Measurements from ENCODE around the gene YIPF1.

Gene YIPF1
- 22.4 to 24.2 reads per million in 2 experiments for total RNA-seq

DNA sequence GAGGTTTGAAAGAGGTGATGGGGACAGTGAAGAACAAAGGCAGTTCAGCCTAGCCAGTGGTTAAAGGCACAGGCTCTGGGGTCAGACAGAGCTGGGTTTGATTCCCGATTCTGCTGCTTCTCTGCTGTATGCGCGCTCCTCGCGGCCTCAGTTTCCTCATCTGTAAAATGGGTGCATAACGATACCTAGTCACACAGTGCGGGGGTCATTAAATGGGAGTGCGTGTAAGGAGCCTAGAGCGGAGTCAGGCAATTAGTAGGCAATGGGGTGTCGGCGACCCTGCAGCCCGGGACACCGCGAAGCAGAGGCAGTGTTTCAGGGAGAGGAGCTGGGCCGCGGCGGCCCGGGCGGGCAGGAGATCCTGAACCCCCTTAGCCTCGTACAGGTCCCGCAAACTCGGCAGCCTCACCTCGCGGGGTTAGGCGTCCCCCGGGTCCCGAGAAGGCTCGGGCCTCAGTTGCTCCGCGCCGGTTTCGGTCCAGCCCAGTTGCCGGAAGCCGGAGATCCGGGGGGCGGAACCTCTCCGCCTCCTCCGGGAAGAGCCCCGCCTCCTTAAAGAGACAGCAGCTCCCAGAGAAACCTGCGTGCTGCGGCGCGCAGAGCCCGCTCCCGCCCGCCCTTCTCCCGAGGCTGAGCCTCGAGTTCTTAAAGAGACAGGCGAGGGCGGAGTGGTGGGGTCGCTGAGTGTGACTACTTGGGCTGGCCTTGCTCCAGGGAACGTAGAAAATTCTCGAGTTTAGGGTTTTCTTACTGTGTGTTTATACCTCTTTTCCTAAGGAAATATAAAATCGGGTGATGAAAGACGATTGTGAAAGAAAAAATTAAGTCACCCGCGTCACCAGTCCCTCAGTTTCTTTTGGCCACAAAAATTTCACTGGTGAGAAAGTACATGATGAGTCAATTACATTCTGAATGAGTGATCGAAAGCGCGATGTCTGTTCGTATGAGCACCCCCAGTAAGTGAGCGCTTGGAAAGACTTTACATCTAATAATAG, at the start of gene YIPF1:
Gene YIPF1 (minus strand): TSS at position 494 of the 995 bp plus-strand sequence. CDS start 860 bp downstream, outside the sequence.
- DNase-seq (ENCODE audit: low read depth): peak; percentile 80

DNA sequence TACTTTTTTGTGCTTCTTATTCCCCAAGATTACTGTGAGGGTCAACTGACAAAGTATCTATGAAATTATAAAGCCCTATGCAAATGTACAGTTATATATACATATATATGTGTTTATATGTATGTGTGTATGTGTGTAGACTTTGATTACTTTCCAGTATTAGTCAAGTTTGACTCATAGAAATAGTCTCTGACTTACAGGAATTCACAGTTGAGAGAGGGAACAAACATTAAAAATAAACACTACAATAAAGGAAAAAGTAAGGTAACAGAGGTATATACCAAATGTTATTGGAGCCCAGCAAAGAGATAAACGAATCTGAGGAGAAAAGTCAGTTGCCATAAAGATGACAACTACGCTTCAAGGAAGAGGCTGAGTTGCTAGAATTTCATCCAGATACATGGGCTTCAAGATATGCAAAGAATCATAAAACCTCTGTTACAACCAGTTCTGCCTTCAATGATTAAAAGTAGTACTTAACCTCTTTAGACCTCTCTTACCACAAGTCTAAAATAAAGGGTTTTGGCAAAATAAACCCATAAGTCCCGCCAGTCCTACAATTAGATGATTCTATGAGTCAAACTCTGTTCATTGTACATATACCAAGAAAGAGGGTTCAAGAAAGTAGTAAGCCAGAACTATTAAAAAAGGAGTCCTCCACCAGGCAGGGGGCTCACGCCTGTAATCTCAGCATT, 48.7 kb upstream of the YIPF1 start:
- DNase-seq (ENCODE audit: low read depth): no peak

DNA sequence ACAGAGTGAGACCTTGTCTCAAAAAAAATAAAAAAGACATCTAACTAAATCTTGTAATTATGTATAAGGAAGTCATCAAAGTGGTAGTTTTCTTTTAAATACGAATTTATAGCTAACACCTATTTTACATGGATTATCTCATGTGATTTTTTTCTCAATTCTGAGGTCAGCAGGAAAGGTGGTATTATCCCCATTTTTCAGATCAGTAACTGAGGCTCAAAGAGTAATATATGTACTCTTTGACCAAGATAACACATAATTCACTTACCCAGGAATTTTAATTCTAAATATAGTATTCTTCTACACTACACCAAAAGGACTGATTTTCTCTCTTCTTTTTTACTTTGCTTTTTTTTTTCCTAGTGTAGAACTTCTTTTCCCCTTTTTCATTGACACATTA, 46.8 kb upstream of the YIPF1 start:
- DNase-seq (ENCODE audit: low read depth): no peak

- no peak for DNase-seq (ENCODE audit: low read depth)
Measured at GRCh38 chr1:53934170-53934765, 44.7 kb upstream of the YIPF1 start.

DNA sequence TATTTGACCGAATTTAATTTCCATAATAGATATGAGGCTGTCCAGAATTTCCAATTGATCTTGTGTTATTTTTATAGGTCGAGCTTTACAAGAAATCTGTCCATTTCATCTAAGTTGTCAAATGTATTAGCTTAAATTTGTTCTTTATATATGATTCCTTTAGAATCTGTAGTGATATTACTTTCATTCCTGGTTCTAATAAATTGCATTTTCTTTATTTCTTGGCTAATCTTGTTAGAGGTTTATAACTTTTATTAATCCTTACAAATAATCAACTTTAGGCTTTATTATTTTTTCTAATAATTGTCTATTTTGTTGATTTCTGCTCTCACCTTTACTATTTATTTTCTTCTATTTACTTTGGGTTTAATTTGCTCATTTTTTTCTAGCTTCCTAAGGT, 41.9 kb upstream of the YIPF1 start:
- DNase-seq (ENCODE audit: low read depth): no peak

DNA sequence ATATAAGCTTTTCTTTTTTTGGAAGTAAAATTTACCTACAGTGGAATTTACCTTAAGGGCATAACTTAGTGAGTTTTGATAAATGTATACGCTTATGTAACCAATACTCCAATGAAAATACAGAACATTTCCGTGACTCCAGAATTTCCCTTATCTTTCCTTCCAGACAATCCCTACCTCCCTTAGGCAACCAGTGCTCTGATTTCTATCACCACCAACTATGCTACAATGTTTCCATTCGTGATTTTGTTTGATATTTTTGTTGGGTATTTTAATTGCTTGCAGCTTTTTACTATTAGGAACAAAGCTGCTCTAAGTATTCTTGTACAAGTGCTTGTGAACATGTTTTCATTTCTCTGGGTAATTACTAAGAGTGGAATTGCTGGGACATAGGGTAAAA, 41.3 kb upstream of the YIPF1 start:
- DNase-seq (ENCODE audit: low read depth): no peak

GRCh38 chr1:53929246-53929960, 39.8 kb upstream of the YIPF1 start:
- DNase-seq (ENCODE audit: low read depth): no peak

DNA sequence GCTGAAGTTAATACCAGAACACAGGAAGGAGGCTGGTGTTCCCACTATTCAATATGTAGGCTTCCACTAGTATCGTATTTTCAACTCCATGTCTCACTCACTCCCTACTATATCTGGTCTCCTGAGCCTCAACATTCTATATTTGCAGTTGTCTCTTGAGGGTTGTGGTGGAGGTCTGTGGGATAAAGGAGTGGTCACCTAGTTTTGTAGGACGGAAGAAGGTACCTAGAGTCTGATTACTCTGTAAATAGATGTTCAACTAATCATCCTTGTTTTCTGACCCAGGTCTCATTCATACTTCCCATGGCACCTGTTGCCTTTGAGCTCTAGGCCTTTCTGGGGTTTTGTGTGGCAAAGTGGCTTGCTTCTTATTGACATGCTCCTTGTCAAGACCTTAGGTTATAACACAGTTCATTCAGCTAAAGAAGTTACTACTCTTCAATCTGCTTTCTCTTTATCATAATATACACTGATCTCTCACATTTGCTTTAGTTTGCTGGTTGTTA, 37.8 kb upstream of the YIPF1 start:
- no peak for DNase-seq (ENCODE audit: low read depth)

DNA sequence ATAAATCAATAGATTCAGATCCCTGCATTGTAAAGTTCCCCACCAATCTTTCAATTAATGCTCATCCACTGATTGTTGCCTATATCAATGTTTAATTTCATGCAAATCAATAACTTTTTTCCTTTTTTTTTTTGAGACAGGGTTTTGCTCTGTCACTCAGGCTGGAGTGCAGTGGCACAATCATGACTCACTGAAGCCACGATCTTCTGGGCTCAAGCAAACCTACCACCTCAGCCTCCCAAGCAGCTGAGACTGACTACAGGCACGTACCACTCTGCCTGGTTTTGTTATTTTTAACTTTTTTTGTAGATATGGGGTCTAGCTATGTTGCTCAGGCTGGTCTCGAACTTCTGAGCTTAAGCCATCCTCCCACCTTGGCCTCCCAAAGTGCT, 30.1 kb upstream of the YIPF1 start:
- DNase-seq (ENCODE audit: low read depth): no peak

DNA sequence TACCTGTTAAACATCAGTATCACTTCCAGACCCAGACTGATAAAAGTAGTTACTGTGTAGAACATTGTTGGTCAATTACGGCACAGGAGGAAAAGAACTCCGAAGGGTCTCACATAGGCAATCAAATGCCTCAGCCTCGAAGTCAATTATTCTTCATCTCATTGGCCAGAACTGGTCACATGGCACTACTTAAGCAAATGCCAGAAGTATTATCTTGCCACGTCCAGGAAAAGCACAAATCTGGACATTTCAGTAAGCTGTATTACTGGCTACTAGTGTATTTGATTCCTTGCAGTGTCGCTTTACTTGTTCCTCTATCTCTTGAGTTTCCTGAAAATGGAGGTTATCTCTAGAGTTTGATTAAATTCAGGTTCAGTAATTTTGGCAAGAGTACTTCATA, 28.7 kb upstream of the YIPF1 start:
- no peak for DNase-seq (ENCODE audit: low read depth)

GRCh38 chr1:53913352-53914033, 23.9 kb upstream of the YIPF1 start:
- DNase-seq (ENCODE audit: low read depth): no peak

DNA sequence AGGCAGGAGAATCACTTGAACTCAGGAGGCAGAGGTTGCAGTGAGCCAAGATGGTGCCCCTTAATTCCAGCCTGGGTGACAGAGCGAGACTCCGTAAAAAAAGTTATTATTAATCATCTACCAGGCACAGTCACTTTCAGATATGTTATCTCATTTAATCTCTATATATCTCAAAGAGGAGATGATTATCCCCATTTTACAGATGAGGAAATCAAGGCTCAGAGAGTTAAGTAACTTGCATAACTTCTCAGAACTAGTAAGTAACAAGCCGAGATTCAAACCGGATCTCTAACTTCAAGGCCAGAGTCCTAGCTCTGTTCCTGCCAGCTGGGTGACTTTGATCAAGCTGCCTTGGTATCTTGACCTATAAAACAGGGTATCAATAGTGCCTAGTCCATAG, 21.8 kb upstream of the YIPF1 start:
- DNase-seq (ENCODE audit: low read depth): no peak

GRCh38 chr1:53909946-53910345, 20.3 kb upstream of the YIPF1 start:
- DNase-seq (ENCODE audit: low read depth): no peak

- no peak for DNase-seq (ENCODE audit: low read depth)
Measured at GRCh38 chr1:53906121-53906520, 16.5 kb upstream of the YIPF1 start.

GRCh38 chr1:53905509-53905908, 15.9 kb upstream of the YIPF1 start:
- DNase-seq (ENCODE audit: low read depth): no peak

DNA sequence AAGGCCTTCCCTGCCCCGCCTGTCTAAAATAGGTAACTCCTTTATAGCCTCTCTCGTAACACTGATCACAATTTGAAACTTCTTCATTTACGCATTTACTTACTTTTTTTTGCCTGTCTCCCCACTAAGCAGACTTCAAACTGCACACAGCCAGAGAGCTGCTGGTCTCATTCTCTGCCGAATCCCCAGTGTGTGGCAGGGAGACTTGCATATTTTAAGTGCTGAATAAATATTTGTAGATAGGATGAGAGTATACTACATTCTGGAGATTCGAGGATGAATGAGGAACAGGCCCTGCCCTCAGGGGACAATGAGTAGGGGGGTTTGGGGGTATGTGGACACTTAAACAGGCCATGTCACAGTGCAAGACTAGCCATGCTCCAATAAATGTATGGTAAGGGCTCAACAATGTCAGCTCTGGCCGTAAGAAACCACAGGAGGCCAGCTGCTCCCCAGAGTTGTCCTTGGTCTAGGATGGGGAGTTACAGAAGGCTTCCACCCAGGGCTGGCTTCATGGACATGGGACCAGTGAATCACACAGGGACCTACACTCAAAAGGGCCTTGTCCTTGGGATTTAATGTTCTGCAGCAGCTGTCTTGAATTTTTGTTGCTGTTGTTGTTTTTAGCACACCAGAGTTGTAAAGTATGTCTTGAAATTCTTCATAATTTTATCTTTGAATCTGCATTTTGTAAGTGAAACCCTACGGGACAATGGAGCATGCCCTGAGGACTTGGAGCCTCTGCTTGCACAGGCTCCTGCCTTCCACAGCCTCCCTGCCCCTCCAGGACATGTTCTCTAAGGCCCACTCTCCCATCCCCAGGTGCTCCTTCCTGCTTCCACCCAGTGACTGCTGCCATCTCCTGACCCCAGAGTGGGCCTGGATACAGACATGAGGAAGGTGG, 12.9 kb upstream of the YIPF1 start:
- no peak for DNase-seq (ENCODE audit: low read depth)

DNA sequence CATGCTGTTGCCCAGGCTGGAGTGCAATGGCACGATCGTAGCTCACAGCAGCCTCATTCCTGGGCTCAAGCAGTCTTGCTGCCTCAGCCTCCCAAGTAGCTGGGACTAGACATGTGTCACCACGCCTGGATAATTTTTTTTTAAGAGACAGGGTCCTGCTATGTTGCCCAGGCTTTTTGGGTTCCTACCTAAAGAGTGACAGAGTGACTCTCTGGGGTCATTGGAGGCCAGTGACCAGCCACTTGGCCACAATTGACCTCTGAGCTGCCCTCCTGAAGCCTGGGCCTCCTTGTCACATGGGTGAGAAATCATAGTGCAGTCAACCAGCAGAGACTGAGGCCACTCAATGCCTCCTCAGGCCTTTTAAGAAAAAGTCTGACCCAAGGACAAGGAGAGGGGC, 10.1 kb upstream of the YIPF1 start:
- no peak for DNase-seq (ENCODE audit: low read depth)

- DNase-seq (ENCODE audit: low read depth): no peak
Measured at GRCh38 chr1:53899206-53899628, 9.6 kb upstream of the YIPF1 start.

- no peak for DNase-seq (ENCODE audit: low read depth)
Measured at GRCh38 chr1:53896635-53897229, 7.1 kb upstream of the YIPF1 start.

DNA sequence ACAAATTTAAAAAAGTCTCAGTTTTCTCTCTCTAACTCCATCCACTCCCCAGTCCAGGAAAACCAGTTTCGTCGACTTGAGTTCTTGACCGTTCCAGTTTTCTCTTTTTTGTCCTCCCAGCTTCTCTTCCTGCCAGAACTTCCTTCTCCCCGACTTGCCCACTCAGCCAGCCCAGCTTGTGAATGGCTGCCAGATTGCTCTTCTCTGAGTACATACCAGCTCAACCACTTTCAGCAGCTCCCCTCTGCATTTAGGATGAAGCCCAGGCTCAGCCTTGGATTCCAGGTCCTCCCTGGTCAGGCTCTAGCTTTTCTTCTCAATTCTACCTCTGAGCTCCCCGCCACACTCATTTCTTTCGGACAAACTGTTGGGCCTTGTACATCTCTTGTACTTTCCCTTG, 5.8 kb upstream of the YIPF1 start:
- no peak for DNase-seq (ENCODE audit: low read depth)

All from T follicular helper cell (primary cell).